ENCODE data around the gene NDUFC2. TPM values are rescaled to one million over a fixed set of nuclear protein-coding genes. Genes with fewer than 3 reads are reported as not detected.

Gene NDUFC2
- total and polyA plus RNA-seq, 7 donors, result 55.9 to 246 (median 109) TPM

GRCh38 chr11:78110830-78111229 is 31.2 kb upstream of the NDUFC2 start:
- no peak for TF ChIP-seq POLR2A (IDR thresholded peaks at IDR 0.05)
- TF ChIP-seq EP300 (IDR thresholded peaks at IDR 0.05), result no peak
- TF ChIP-seq CTCF (IDR thresholded peaks at IDR 0.05), result no peak
- no peak for TF ChIP-seq POLR2AphosphoS5 (IDR thresholded peaks at IDR 0.05)

GRCh38 chr11:78110351-78110750 is 30.7 kb upstream of the NDUFC2 start:
- no peaks in the 10 kb centered on the region for H3K4me1 ChIP-seq
- no peak overlapping the region for H3K27ac ChIP-seq
- H3K9me3 ChIP-seq, result no peaks in the 10 kb centered on the region
- 93 to 94% methylated on average over 5 of the region's 5 CpGs for WGBS, 2 donors
- intact Hi-C loops (cut with DNase I), result no loop called here
- H3K36me3 ChIP-seq, result peaks cover 0 to 53% (median 12%) of the 10 kb centered on the region in 4 donors
- no peak overlapping the region for H3K4me3 ChIP-seq
- no peak for DNase-seq
- H3K27me3 ChIP-seq, result no peaks in the 10 kb centered on the region
- TF ChIP-seq POLR2AphosphoS5 (IDR thresholded peaks at IDR 0.05) (no peak), CTCF (IDR thresholded peaks at IDR 0.05) (no peak), POLR2A (IDR thresholded peaks at IDR 0.05) (no peak), EP300 (IDR thresholded peaks at IDR 0.05) (no peak)

More at GRCh38 chr11:78110830-78111229, 31.2 kb upstream of the NDUFC2 start:
- no peak for DNase-seq
- no peaks in the 10 kb centered on the region for H3K27me3 ChIP-seq
- H3K27ac ChIP-seq, result no peak overlapping the region
- H3K4me3 ChIP-seq, result no peak overlapping the region
- no peaks in the 10 kb centered on the region for H3K9me3 ChIP-seq
- 96 to 98% methylated on average over 2 of the region's 2 CpGs for WGBS, 2 donors
- peaks cover 0 to 53% (median 12%) of the 10 kb centered on the region in 4 donors for H3K36me3 ChIP-seq
- intact Hi-C loops (cut with DNase I), result no loop called here
- no peaks in the 10 kb centered on the region for H3K4me1 ChIP-seq

GRCh38 chr11:78109081-78110015 is 29.7 kb upstream of the NDUFC2 start:
- TF ChIP-seq CTCF (IDR thresholded peaks at IDR 0.05) (no peak), POLR2A (IDR thresholded peaks at IDR 0.05) (no peak), POLR2AphosphoS5 (IDR thresholded peaks at IDR 0.05) (no peak), EP300 (IDR thresholded peaks at IDR 0.05) (no peak)
- Histone ChIP-seq H3K27ac (no peak overlapping the region), H3K9me3 (no peaks in the 10 kb centered on the region), H3K27me3 (no peaks in the 10 kb centered on the region), H3K36me3 (peaks cover 0 to 55% (median 12%) of the 10 kb centered on the region in 4 donors), H3K4me1 (no peaks in the 10 kb centered on the region), H3K4me3 (no peak overlapping the region)
- 83 to 90% methylated on average over 3 of the region's 3 CpGs for WGBS, 2 donors
- no peak for DNase-seq
- intact Hi-C loops (cut with DNase I), result no loop called here

- H3K4me1 ChIP-seq, result no peaks in the 10 kb centered on the region
- no peaks in the 10 kb centered on the region for H3K27me3 ChIP-seq
- intact Hi-C loops (cut with DNase I), result no loop called here
- no peak overlapping the region for H3K27ac ChIP-seq
- no peak for TF ChIP-seq POLR2AphosphoS5 (IDR thresholded peaks at IDR 0.05)
- TF ChIP-seq EP300 (IDR thresholded peaks at IDR 0.05), result no peak
- no peak for TF ChIP-seq CTCF (IDR thresholded peaks at IDR 0.05)
- no peak for DNase-seq
- no peak overlapping the region for H3K4me3 ChIP-seq
- peaks cover 0 to 39% (median 9%) of the 10 kb centered on the region in 4 donors for H3K36me3 ChIP-seq
- no peaks in the 10 kb centered on the region for H3K9me3 ChIP-seq
- WGBS, 2 donors, result 82 to 91% methylated on average over 2 of the region's 2 CpGs
These were observed 21.2 kb upstream of the NDUFC2 start for GRCh38 chr11:78100676-78101472.

Data from sigmoid colon (tissue), 7 donors.